GM12878 (cell line): ENCODE data around the gene MIS12. TPM values are rescaled to one million over a fixed set of nuclear protein-coding genes. Genes with fewer than 3 reads are reported as not detected.
A peak's percentile ranks its signal among the peaks of the same experiment; 100 is the strongest.

Experiments used
- ATAC-seq: fragments of 200-7000 bp; cut with Tn5 transposase; 3 replicates; pipeline ENCODE4 v1.9.1; 2020; ENCODE audit warnings: mild to moderate bottlenecking, moderate library complexity
- BruUV-seq: library from RNA; stranded (reverse); fragments of 400-500 nt; replicated peaks from 2 replicates; lab custom pipeline; 2021; lab: Mats Ljungman, UMichigan
- CTCF ChIA-PET: fragments of 300-600 bp; sonication (Branson Sonifier 250); formaldehyde crosslinking; extraction: SDS; loops from one replicate; lab custom pipeline; 2021; ENCODE audit warnings: inconsistent platforms; lab: Yijun Ruan, JAX
- POLR2A ChIA-PET: fragments of 350-600 bp; formaldehyde crosslinking; extraction: SDS; loops from one replicate; lab custom pipeline; 2021; ENCODE audit warnings: inconsistent platforms; lab: Charles Lee
- RAD21 ChIA-PET: fragments of 300-600 bp; sonication (Branson Sonifier 250); formaldehyde crosslinking; loops from one replicate; lab custom pipeline; 2023; ENCODE audit warnings: antibody characterized with exemption; ENCODE audit not compliant: unreplicated experiment; lab: Charles Lee
- SMC1A ChIA-PET: fragments of 300-600 bp; sonication (Branson Sonifier 250); formaldehyde crosslinking; loops from one replicate; lab custom pipeline; 2023; ENCODE audit not compliant: unreplicated experiment, uncharacterized antibody; lab: Charles Lee
- DNase-seq: peaks from one replicate; pipeline ENCODE4 v3.0.0-alpha.2; 2011; ENCODE audit warnings: low read depth, low spot score
- FAIRE-seq: peaks from 3 replicates; lab custom pipeline; 2011; peaks lifted over from hg19 to GRCh38; lab: Jason Lieb, UNC
- H2AFZ ChIP-seq: 2 replicates; pipeline ENCODE4 v1.6.0; 2011; ENCODE audit warnings: low read depth, low read length, control low read depth; ENCODE audit not compliant: control insufficient read depth
- H3K27ac ChIP-seq: 2 replicates; pipeline ENCODE4 v1.5.1; 2011; ENCODE audit warnings: control low read depth; ENCODE audit not compliant: control insufficient read depth, insufficient read depth
- H3K27me3 ChIP-seq, 2 experiments: replicated peaks in 1 of 2; 2 replicates each; pipeline versions ENCODE4 v1.6.0 to v1.6.1; 2011; ENCODE audit warnings: low read length in 1 of 2; ENCODE audit not compliant: control insufficient read depth in 2 of 2, insufficient read depth in 2 of 2
- H3K36me3 ChIP-seq, 2 experiments: 2 replicates each; pipeline ENCODE4 v1.5.1; 2011; ENCODE audit warnings: low read length in 1 of 2; ENCODE audit not compliant: control insufficient read depth in 2 of 2, insufficient read depth in 2 of 2
- H3K4me1 ChIP-seq: 2 replicates; pipeline ENCODE4 v1.6.1; 2011; ENCODE audit warnings: mild to moderate bottlenecking, low read length, moderate library complexity, mixed read lengths; ENCODE audit not compliant: control insufficient read depth, insufficient read depth
- H3K4me2 ChIP-seq: 2 replicates; pipeline ENCODE4 v1.6.0; 2011; ENCODE audit warnings: control low read depth; ENCODE audit not compliant: control insufficient read depth, insufficient read depth
- H3K4me3 ChIP-seq: fragments of 200-600 bp; sonication (generic); 2 replicates; pipeline ENCODE4 v1.5.1; 2016
- H3K79me2 ChIP-seq: 2 replicates; pipeline ENCODE4 v1.6.0; 2011; ENCODE audit warnings: low read length; ENCODE audit not compliant: control insufficient read depth, insufficient read depth
- H3K9ac ChIP-seq: 2 replicates; pipeline ENCODE4 v1.8.0; 2011; ENCODE audit warnings: low read length, control low read depth, mixed read lengths; ENCODE audit not compliant: control insufficient read depth, insufficient read depth
- H3K9me3 ChIP-seq: replicated peaks from 3 replicates; pipeline ENCODE4 v1.5.1; 2011; ENCODE audit warnings: mild to moderate bottlenecking, low read length; ENCODE audit not compliant: control insufficient read depth, insufficient read depth
- H4K20me1 ChIP-seq: 2 replicates; pipeline ENCODE4 v1.6.0; 2011; ENCODE audit not compliant: control insufficient read depth, insufficient read depth
- ATF7 ChIP-seq: fragments of 450-650 bp; IDR thresholded peaks from 2 replicates; pipeline ENCODE4 v1.6.1; 2016; ENCODE audit warnings: low read depth, mild to moderate bottlenecking
- ETV6 ChIP-seq, 2 experiments: fragments of 450-650 bp in 1 of 2; IDR thresholded peaks in 1 of 2; conservative IDR thresholded peaks in 1 of 2; 2 replicates each; pipeline ENCODE4 v1.6.1; 2014; ENCODE audit warnings: antibody characterized with exemption in 1 of 2, borderline replicate concordance in 1 of 2, low read depth in 1 of 2, mild to moderate bottlenecking in 1 of 2, moderate library complexity in 1 of 2
- FOS ChIP-seq: IDR thresholded peaks from 3 replicates; pipeline ENCODE4 v1.6.1; 2011; ENCODE audit warnings: borderline replicate concordance; ENCODE audit not compliant: insufficient read length; ENCODE audit errors: extremely low read depth
- IKZF1 ChIP-seq: fragments of 450-650 bp; conservative IDR thresholded peaks from 2 replicates; pipeline ENCODE4 v1.6.1; 2017; ENCODE audit warnings: antibody characterized with exemption, mild to moderate bottlenecking
- MEF2A ChIP-seq: IDR thresholded peaks from 2 replicates; pipeline ENCODE4 v1.6.1; 2011; ENCODE audit warnings: low read depth, mild to moderate bottlenecking, low read length, moderate library complexity; ENCODE audit not compliant: insufficient read depth
- MEF2B ChIP-seq: fragments of 450-650 bp; IDR thresholded peaks from 2 replicates; pipeline ENCODE4 v1.6.1; 2018; ENCODE audit warnings: mild to moderate bottlenecking, moderate library complexity; ENCODE audit not compliant: partially characterized antibody, poor library complexity, severe bottlenecking
- MTA2 ChIP-seq: fragments of 450-650 bp; IDR thresholded peaks from 2 replicates; pipeline ENCODE4 v1.6.1; 2016; ENCODE audit warnings: low read depth, mild to moderate bottlenecking, moderate library complexity
- RELB ChIP-seq: fragments of 450-650 bp; IDR thresholded peaks from 2 replicates; pipeline ENCODE4 v1.6.1; 2017; ENCODE audit warnings: low read depth, mild to moderate bottlenecking, moderate library complexity
- SP1 ChIP-seq: IDR thresholded peaks from one replicate; pipeline ENCODE4 v1.6.1; 2011; ENCODE audit warnings: low read depth, low read length
- ZBTB40 ChIP-seq: fragments of 450-650 bp; IDR thresholded peaks from 2 replicates; pipeline ENCODE4 v1.6.1; 2016; ENCODE audit warnings: mild to moderate bottlenecking, moderate library complexity, borderline replicate concordance
- WGBS: methylation state at CpG from one replicate; pipeline ENCODE4 v1.1.6; 2016; ENCODE audit warnings: low lambda C conversion rate; ENCODE audit not compliant: insufficient replicate concordance, insufficient coverage; ENCODE audit errors: missing lambda C conversion rate; 5-methylcytosine and 5-hydroxymethylcytosine counted together
- in situ Hi-C: fragments of 300-500 bp; cut with MboI; formaldehyde crosslinking; loops from 9 replicates; pipeline ENCODE4 v1.14.3; 2018; ENCODE audit warnings: mixed read lengths
- intact Hi-C: fragments of 100-400 bp; cut with micrococcal nuclease; formaldehyde crosslinking; loops from one replicate; pipeline ENCODE4 v1.14.2; 2022; ENCODE audit not compliant: unreplicated experiment
- polyA plus RNA-seq, 11 experiments: library from polyadenylated mRNA; depleted of rRNA in 4 of 11; unstranded in 6 of 11; stranded (reverse) in 5 of 11; fragments of >200 nt; fragmentation: Nextera tagmentation in 4 of 11; fragmentation: Illumina TruSeq in 1 of 11; extraction: Ambion mirVana in 4 of 11; extraction: Trizol in 1 of 11; gene quantifications; 1 replicate in 1 of 11; 2 replicates in 10 of 11; pipeline versions ENCODE4 v1.2.1 to v1.2.3, GENCODE V29; 2011 to 2016; ENCODE audit warnings: inconsistent platforms in 2 of 11, missing spikeins in 2 of 11, low read depth in 1 of 11
- total RNA-seq, 4 experiments: library from RNA; depleted of rRNA in 3 of 4; stranded (reverse); fragments of >200 nt in 3 of 4; fragmentation: Illumina TruSeq in 1 of 4; extraction: Trizol in 1 of 4; gene quantifications; 2 replicates each; pipeline versions ENCODE4 v1.2.1 to v1.2.3, GENCODE V29; 2013 to 2021

Gene MIS12
- total and polyA plus RNA-seq, 10 of the 15 experiments (the other 5 are each of a cell fraction or from before 2014, with no cell fraction given), result 19.8 to 34.2 (median 25.0) TPM

DNA sequence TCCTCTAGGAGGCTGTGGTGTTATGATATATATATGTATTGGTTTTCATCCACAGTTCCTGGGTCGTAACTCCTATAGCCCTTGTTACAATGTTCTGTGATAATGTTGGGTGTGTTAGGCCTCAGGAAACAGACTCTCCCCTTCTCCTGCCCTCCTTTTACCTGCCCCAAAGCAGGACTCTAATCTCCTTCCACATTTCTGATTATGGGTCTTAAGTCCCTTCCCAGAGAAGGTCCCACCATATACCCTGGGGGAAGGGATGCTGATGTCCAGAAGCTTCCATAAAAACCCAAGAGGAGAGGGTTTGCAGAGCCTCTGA lies 47.0 kb upstream of the MIS12 start:
- ChIA-PET RAD21 (interaction anchor here (0.6 to 2.8 kb wide), 13 partner anchors 21 to 361 kb away, joined by 3 to 17 read pairs (median 3); partner anchors contain the start of genes DERL2, MIS12, NUP88 and RPAIN), CTCF (interaction anchor here (0.6 to 4.5 kb wide), 42 partner anchors 9 to 530 kb away, joined by 3 to 55 read pairs (median 5); partner anchors contain the start of genes DERL2, MIS12, NUP88 and SPAG7), SMC1A (interaction anchor here (0.8 to 2.9 kb wide), 13 partner anchors 16 to 376 kb away, joined by 3 to 12 read pairs (median 4); partner anchors contain the start of gene ZNF232), POLR2A (interaction anchor here (1.0 to 1.4 kb wide), 6 partner anchors 10 to 145 kb away, joined by 3 to 13 read pairs (median 5); partner anchors contain the start of genes DHX33, NLRP1, NUP88 and RPAIN)
- no peaks in the 10 kb centered on the region for H3K9me3 ChIP-seq
- peak overlapping the region; percentile 82 for H2AFZ ChIP-seq
- intact Hi-C loops, result loop anchor here (1.0 to 5.0 kb wide), 2 partner anchors 190 to 242 kb away; no protein-coding TSS in a partner anchor
- 0 out of 2 replicates have a peak overlapping the region, but pooled peaks have one; percentile 20 for H3K4me3 ChIP-seq
- peaks cover 38% of the 10 kb centered on the region for H3K79me2 ChIP-seq
- WGBS, result 0% methylated on average over 1 of the region's 1 CpG
- peak overlapping the region; percentile 83 for H3K4me2 ChIP-seq
- H4K20me1 ChIP-seq, result no peaks in the 10 kb centered on the region
- peak overlapping the region; percentile 66 for H3K9ac ChIP-seq
- DNase-seq (no peak), ATAC-seq (no peak), FAIRE-seq (no peak)
- peak overlapping the region; percentile 66 for H3K27ac ChIP-seq
- TF ChIP-seq RELB (0 out of 2 replicates have a peak, but pooled peaks have one; percentile 8), IKZF1 (no peak)
- peaks cover 18 to 27% of the 10 kb centered on the region in 2 experiments for H3K36me3 ChIP-seq
- no TSS peak for BruUV-seq
- H3K4me1 ChIP-seq, result peaks cover 9% of the 10 kb centered on the region; the same call in 1 of the 2 replicates
- in situ Hi-C loops, result no loop called here
- no peaks in the 10 kb centered on the region for H3K27me3 ChIP-seq

DNA sequence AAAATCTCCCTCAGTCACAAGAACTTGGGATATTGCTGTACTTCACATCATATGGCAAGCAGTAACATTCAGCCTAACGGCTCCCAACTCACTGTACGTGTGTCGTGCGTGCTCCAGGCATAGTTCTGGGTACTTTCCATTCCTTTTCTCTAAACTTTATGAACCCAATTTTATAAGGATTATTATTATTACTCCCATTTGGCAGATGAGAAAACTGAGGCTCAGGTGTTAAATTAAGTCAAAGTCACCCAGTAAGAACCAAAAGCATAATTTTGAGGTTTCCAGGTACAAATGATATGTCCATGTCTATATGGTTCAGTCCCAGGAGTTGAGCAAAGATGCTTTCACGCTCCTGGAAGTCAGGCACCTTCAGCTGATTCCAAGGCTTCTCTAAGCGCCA lies 42.6 kb upstream of the MIS12 start:
- Histone ChIP-seq H3K36me3 (peaks cover 18 to 20% of the 10 kb centered on the region in 2 experiments), H3K27ac (no peak overlapping the region), H4K20me1 (no peaks in the 10 kb centered on the region), H3K4me1 (0 out of 2 replicates have a peak, but pooled peaks cover 6% of the 10 kb centered on the region), H3K27me3 (no peaks in the 10 kb centered on the region), H3K4me3 (no peak overlapping the region), H3K4me2 (no peak overlapping the region), H3K9ac (no peak overlapping the region), H3K79me2 (peaks cover 3% of the 10 kb centered on the region), H2AFZ (no peak overlapping the region), H3K9me3 (no peaks in the 10 kb centered on the region)
- BruUV-seq, result no TSS peak
- ChIA-PET CTCF (no interaction called here), SMC1A (no interaction called here), POLR2A (interaction anchor here (0.5 kb wide), 1 partner anchor 653 kb away, joined by 4 read pairs; no protein-coding TSS in a partner anchor), RAD21 (no interaction called here)
- intact Hi-C loops (no loop called here), in situ Hi-C loops (no loop called here)
- FAIRE-seq, result no peak
- 98% methylated on average over 6 of the region's 6 CpGs for WGBS
- no peak for DNase-seq
- no peak for ATAC-seq
- TF ChIP-seq ETV6 (conservative IDR thresholded peaks at IDR 0.05 in 1 of 2, IDR thresholded peaks at IDR 0.05 in 1 of 2; ENCODE audit: borderline replicate concordance in 1 of 2, low read depth in 1 of 2) (no peak), FOS (no peak), MTA2 (no peak), MEF2A (no peak), ATF7 (no peak), ZBTB40 (no peak), MEF2B (no peak), SP1 (no peak)
